ENCODE results near the gene KLF11. TPM values are rescaled to one million over a fixed set of nuclear protein-coding genes. Genes with fewer than 3 reads are reported as not detected.

The KLF11 gene
- total and polyA plus RNA-seq, 4 experiments from 2014 or later: 7.0 to 9.8 (median 7.9) TPM

DNA sequence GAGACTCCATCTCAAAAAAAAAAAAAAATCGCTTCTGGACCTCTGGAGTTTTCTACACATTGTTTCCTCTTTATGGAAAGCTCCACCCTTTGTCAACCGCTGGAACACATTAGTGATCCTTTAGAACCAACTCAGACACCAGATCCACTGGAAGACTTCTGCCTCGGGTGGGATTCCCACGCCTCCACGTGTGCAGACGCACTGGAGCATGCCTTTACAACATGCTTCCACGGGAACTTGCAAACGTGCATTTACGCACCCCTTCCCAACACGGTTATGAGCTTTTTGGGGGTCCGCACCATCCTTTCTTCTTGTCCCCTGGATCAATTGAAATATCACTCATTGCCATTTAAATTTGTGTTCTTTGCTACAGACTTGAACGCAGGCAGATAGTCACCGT is 31.8 kb downstream of the KLF11 start:
- Histone ChIP-seq H3K4me1 (ENCODE audit: insufficient read depth, low read length) (peaks cover 8% of the 10 kb centered on the region), H3K27me3 (ENCODE audit: insufficient read depth, low read length) (peaks cover 14% of the 10 kb centered on the region), H3K27ac (ENCODE audit: low read depth, low read length) (no peak overlapping the region), H3K36me3 (ENCODE audit: insufficient read depth, low read length) (no peaks in the 10 kb centered on the region), H3K4me3 (ENCODE audit: low read length in 2 of 2) (no peak overlapping the region), H3K9me3 (ENCODE audit: control insufficient read depth in 1 of 2, low read length in 2 of 2) (no peaks in the 10 kb centered on the region)
- DNase-seq: no peak
- peaks cover 0 to 4% of the 10 kb centered on the region in 2 donors for H3K36me3 Mint-ChIP-seq
- H3K27ac Mint-ChIP-seq: no peak overlapping the region
- H3K4me1 Mint-ChIP-seq: peaks cover 6 to 12% (median 9%) of the 10 kb centered on the region in 4 donors
- intact Hi-C loops (cut with micrococcal nuclease): no loop called here
- H3K9me3 Mint-ChIP-seq: peaks cover 0 to 2% (median 0%) of the 10 kb centered on the region in 8 donors
- ChIA-PET POLR2A (ENCODE audit: partially characterized antibody) (no interaction called here), CTCF (ENCODE audit: partially characterized antibody) (interaction anchor here (0.7 to 9.4 kb wide), 9 partner anchors 8 to 364 kb away, joined by 3 to 190 read pairs (median 6); no protein-coding TSS in a partner anchor)
- peaks cover 39 to 47% of the 10 kb centered on the region in 2 donors for H3K27me3 Mint-ChIP-seq
- no peak overlapping the region for H3K4me3 Mint-ChIP-seq

DNA sequence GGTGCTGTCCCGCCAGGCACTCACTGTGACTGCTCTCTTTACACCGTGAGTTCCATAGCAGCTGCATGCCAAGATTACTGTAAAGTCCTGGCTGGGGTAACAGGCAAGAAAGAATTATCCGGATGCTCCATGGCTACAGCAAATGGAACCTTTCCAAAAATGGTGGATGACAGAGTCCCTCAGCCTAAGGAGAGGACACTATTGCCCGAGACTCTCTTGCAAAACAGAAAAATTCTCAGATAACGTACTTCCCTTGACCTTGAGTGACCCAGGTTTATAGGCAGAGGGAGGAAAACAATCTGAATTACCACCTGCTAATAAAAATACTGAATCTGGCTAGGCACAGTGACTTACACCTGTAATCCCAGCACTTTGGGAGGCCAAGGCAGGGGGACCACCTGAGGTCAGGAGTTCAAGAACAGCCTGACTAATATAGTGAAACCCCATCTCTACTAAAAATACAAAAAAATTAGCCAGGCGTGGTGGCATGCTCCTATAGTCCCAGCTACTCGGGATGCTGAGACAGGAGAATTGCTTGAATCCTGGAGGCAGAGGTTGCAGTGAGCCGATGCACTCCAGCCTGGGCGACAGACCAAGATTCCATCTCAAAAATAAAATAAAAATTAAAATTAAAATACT is 32.3 kb downstream of the KLF11 start:
- Histone ChIP-seq H3K36me3 (ENCODE audit: insufficient read depth, low read length) (no peaks in the 10 kb centered on the region), H3K27ac (ENCODE audit: low read depth, low read length) (no peak overlapping the region), H3K9me3 (ENCODE audit: control insufficient read depth in 1 of 2, low read length in 2 of 2) (no peaks in the 10 kb centered on the region), H3K4me1 (ENCODE audit: insufficient read depth, low read length) (peaks cover 11% of the 10 kb centered on the region), H3K27me3 (ENCODE audit: insufficient read depth, low read length) (peaks cover 14% of the 10 kb centered on the region), H3K4me3 (ENCODE audit: low read length in 2 of 2) (no peak overlapping the region)
- peaks cover 0 to 4% of the 10 kb centered on the region in 2 donors for H3K36me3 Mint-ChIP-seq
- no peak for DNase-seq
- H3K27ac Mint-ChIP-seq: no peak overlapping the region
- ChIA-PET POLR2A (ENCODE audit: partially characterized antibody) (no interaction called here), CTCF (ENCODE audit: partially characterized antibody) (interaction anchor here (0.9 to 9.4 kb wide), 5 partner anchors 21 to 359 kb away, joined by 3 to 190 read pairs (median 6); no protein-coding TSS in a partner anchor)
- no peak overlapping the region for H3K4me3 Mint-ChIP-seq
- intact Hi-C loops (cut with micrococcal nuclease): no loop called here
- peaks cover 39 to 47% of the 10 kb centered on the region in 2 donors for H3K27me3 Mint-ChIP-seq
- H3K4me1 Mint-ChIP-seq: peaks cover 6 to 14% (median 9%) of the 10 kb centered on the region in 4 donors
- peaks cover 0 to 2% (median 0%) of the 10 kb centered on the region in 8 donors for H3K9me3 Mint-ChIP-seq

DNA sequence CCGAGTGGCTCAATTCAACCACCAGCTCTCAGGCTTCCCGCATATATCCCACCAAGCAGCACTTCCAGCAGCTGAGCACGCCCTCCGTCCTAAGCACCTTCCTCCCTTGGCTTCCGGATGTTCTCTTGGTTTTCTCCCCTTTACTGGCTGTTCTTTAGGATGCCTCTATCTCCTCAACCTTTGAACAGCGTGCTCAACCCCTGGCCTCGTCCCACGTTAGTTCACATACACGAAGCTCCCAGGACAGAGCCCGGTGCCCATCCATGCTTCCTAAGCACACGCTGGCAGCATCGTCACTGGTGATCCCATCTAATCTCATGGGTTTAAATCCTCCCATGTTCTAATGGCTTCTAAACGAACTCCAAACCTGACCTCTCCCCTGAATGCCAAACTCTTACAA is 33.2 kb downstream of the KLF11 start:
- H3K4me1 ChIP-seq (ENCODE audit: insufficient read depth, low read length): peaks cover 19% of the 10 kb centered on the region
- intact Hi-C loops (cut with micrococcal nuclease): no loop called here
- ChIA-PET CTCF (ENCODE audit: partially characterized antibody) (interaction anchor here (0.9 to 8.7 kb wide), 5 partner anchors 8 to 359 kb away, joined by 3 to 125 read pairs (median 3); no protein-coding TSS in a partner anchor), POLR2A (ENCODE audit: partially characterized antibody) (no interaction called here)
- no peak for DNase-seq
- Mint-ChIP-seq H3K9me3 (peaks cover 0 to 2% (median 0%) of the 10 kb centered on the region in 8 donors), H3K27ac (no peak overlapping the region), H3K27me3 (peaks cover 45 to 54% of the 10 kb centered on the region in 2 donors), H3K4me3 (no peak overlapping the region), H3K36me3 (peaks cover 0 to 4% of the 10 kb centered on the region in 2 donors), H3K4me1 (peaks cover 11 to 21% (median 16%) of the 10 kb centered on the region in 4 donors)
- no peak overlapping the region for H3K4me3 ChIP-seq (ENCODE audit: low read length in 2 of 2)
- H3K9me3 ChIP-seq (ENCODE audit: control insufficient read depth in 1 of 2, low read length in 2 of 2): no peaks in the 10 kb centered on the region
- no peak overlapping the region for H3K27ac ChIP-seq (ENCODE audit: low read depth, low read length)
- no peaks in the 10 kb centered on the region for H3K36me3 ChIP-seq (ENCODE audit: insufficient read depth, low read length)
- peaks cover 18% of the 10 kb centered on the region for H3K27me3 ChIP-seq (ENCODE audit: insufficient read depth, low read length)

DNA sequence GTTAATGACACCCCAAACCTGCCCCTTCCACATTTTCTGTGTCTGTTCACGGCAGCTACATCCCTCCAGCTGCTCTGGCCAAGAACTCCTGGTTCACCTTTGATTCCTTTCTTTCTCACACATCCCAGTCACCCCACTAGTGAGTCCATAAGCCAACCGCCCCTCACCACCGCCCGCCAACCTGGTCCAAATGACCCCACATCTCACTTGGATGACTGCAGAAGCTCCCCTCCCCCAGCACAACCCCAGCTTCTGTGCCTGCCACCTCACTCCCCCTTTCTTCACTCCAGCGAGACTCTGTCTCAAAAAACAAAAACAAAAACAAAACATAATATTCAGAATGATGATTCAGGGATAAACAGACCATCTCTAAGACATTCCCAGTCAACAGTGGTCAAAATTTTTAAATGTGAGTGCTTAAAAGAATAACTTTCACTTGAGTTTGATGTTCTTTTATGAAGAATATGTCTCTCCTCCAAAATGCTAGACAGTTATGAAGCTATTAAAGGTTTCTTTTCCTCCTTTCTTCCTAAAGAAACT is 33.7 kb downstream of the KLF11 start:
- peaks cover 24% of the 10 kb centered on the region for H3K4me1 ChIP-seq (ENCODE audit: insufficient read depth, low read length)
- no peak overlapping the region for H3K4me3 ChIP-seq (ENCODE audit: low read length in 2 of 2)
- ChIA-PET POLR2A (ENCODE audit: partially characterized antibody) (no interaction called here), CTCF (ENCODE audit: partially characterized antibody) (interaction anchor here (1.1 to 8.7 kb wide), 5 partner anchors 9 to 358 kb away, joined by 3 to 125 read pairs (median 3); no protein-coding TSS in a partner anchor)
- peaks cover 45 to 54% of the 10 kb centered on the region in 2 donors for H3K27me3 Mint-ChIP-seq
- DNase-seq: no peak
- H3K9me3 ChIP-seq (ENCODE audit: control insufficient read depth in 1 of 2, low read length in 2 of 2): no peaks in the 10 kb centered on the region
- H3K36me3 ChIP-seq (ENCODE audit: insufficient read depth, low read length): no peaks in the 10 kb centered on the region
- H3K4me3 Mint-ChIP-seq: no peak overlapping the region
- peak overlapping the region in 1 of 7 donors; percentile 28 for H3K27ac Mint-ChIP-seq
- H3K27ac ChIP-seq (ENCODE audit: low read depth, low read length): no peak overlapping the region
- H3K9me3 Mint-ChIP-seq: peaks cover 0 to 2% (median 0%) of the 10 kb centered on the region in 8 donors
- H3K4me1 Mint-ChIP-seq: peaks cover 11 to 21% (median 16%) of the 10 kb centered on the region in 4 donors
- intact Hi-C loops (cut with micrococcal nuclease): no loop called here
- H3K36me3 Mint-ChIP-seq: peaks cover 0 to 4% of the 10 kb centered on the region in 2 donors
- H3K27me3 ChIP-seq (ENCODE audit: insufficient read depth, low read length): peaks cover 22% of the 10 kb centered on the region

DNA sequence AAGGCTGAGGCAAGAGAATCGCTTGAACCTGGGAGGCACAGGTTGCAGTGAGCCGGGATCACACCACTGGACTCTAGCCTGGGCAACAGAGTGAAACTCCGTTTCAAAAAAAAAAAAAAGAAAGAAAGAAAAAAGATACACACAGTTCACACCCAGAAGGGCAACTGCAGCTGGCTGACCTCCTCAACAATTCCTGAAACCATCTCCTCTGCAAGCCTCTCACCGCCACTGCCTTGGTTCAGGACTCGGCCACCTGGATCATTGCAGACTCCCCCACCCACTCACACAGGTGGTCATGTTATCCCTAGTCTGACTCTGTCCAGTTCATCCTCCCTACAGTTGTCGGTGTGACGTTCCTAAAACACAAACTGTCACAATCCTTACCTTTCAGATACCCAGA is 34.7 kb downstream of the KLF11 start:
- H3K4me1 Mint-ChIP-seq: peaks cover 8 to 16% (median 11%) of the 10 kb centered on the region in 4 donors
- ChIA-PET POLR2A (ENCODE audit: partially characterized antibody) (no interaction called here), CTCF (ENCODE audit: partially characterized antibody) (interaction anchor here (1.0 to 1.1 kb wide), 2 partner anchors 357 kb away, joined by 3 to 6 read pairs; no protein-coding TSS in a partner anchor)
- peak overlapping the region in 2 of 8 donors; percentile 36 to 62 for H3K4me3 Mint-ChIP-seq
- no peaks in the 10 kb centered on the region for H3K9me3 ChIP-seq (ENCODE audit: control insufficient read depth in 1 of 2, low read length in 2 of 2)
- no peaks in the 10 kb centered on the region for H3K36me3 ChIP-seq (ENCODE audit: insufficient read depth, low read length)
- H3K4me1 ChIP-seq (ENCODE audit: insufficient read depth, low read length): peaks cover 24% of the 10 kb centered on the region
- H3K27me3 ChIP-seq (ENCODE audit: insufficient read depth, low read length): peaks cover 30% of the 10 kb centered on the region
- peaks cover 0 to 4% of the 10 kb centered on the region in 2 donors for H3K36me3 Mint-ChIP-seq
- no peak for DNase-seq
- H3K27ac ChIP-seq (ENCODE audit: low read depth, low read length): no peak overlapping the region
- peaks cover 0 to 2% (median 0%) of the 10 kb centered on the region in 8 donors for H3K9me3 Mint-ChIP-seq
- intact Hi-C loops (cut with micrococcal nuclease): no loop called here
- peak overlapping the region in 1 of 7 donors; percentile 19 for H3K27ac Mint-ChIP-seq
- H3K4me3 ChIP-seq (ENCODE audit: low read length in 2 of 2): no peak overlapping the region
- peaks cover 45 to 51% of the 10 kb centered on the region in 2 donors for H3K27me3 Mint-ChIP-seq

DNA sequence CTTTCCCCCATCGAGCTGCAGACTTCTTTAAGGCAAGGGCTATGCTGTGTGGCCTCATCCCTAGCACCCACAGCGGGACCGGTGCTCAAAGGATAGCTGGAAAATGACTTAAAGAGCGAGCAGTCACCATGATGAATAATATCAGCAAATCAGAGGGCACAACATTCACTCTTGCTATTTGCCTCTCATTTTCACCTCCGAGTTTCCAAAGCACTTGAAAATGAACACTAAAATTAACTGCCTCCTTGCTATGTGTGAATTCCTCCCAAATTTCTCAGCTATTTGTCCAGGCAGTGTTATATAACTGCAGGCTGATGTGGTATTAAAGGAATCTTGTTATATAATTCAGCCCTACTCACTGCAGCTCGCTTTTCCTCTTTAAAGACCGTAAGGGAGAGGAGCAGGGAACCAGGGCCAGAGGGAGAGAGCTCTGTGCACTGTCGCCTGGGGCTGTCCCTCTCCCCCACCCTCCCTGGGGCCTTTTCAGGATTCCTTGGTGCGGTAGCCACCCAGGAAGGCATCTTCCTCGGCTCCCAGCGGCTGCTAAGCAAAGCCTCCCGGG is 35.4 kb downstream of the KLF11 start:
- Histone ChIP-seq H3K27ac (ENCODE audit: low read depth, low read length) (no peak overlapping the region), H3K4me3 (ENCODE audit: low read length in 2 of 2) (no peak overlapping the region), H3K4me1 (ENCODE audit: insufficient read depth, low read length) (peaks cover 24% of the 10 kb centered on the region), H3K36me3 (ENCODE audit: insufficient read depth, low read length) (no peaks in the 10 kb centered on the region), H3K9me3 (ENCODE audit: control insufficient read depth in 1 of 2, low read length in 2 of 2) (no peaks in the 10 kb centered on the region), H3K27me3 (ENCODE audit: insufficient read depth, low read length) (peaks cover 36% of the 10 kb centered on the region)
- Mint-ChIP-seq H3K4me1 (peaks cover 8 to 20% (median 11%) of the 10 kb centered on the region in 4 donors), H3K27ac (peak overlapping the region in 2 of 7 donors; percentile 19 to 83), H3K9me3 (peaks cover 0 to 2% (median 0%) of the 10 kb centered on the region in 8 donors), H3K4me3 (peak overlapping the region; percentile 44 to 91 (median 85)), H3K27me3 (peaks cover 47 to 57% of the 10 kb centered on the region in 2 donors), H3K36me3 (peaks cover 0 to 4% of the 10 kb centered on the region in 2 donors)
- intact Hi-C loops (cut with micrococcal nuclease): no loop called here
- POLR2A ChIA-PET (ENCODE audit: partially characterized antibody): no interaction called here
- DNase-seq: no peak
- CTCF ChIA-PET (ENCODE audit: partially characterized antibody): interaction anchor here (0.7 to 1.4 kb wide), 4 partner anchors 10 to 356 kb away, joined by 3 to 6 read pairs (median 3); no protein-coding TSS in a partner anchor
